Choroid plexus epithelial cell (primary cell): ENCODE results near the gene GPR143.

ENCODE experiments used
- DNase-seq: peaks from one replicate; pipeline ENCODE4 v3.0.0-alpha.2; 2010; ENCODE audit warnings: low read depth
- H3K4me3 ChIP-seq: 2 replicates; pipeline ENCODE4 v1.5.1; 2011; ENCODE audit warnings: low read depth, mild to moderate bottlenecking, control low read depth, low read length, moderate library complexity
- CTCF ChIP-seq: conservative IDR thresholded peaks from 2 replicates; pipeline ENCODE4 v1.5.1; 2011; ENCODE audit warnings: low read depth, mild to moderate bottlenecking, control low read depth, inconsistent platforms, low read length, moderate library complexity

GPR143 gene

DNA sequence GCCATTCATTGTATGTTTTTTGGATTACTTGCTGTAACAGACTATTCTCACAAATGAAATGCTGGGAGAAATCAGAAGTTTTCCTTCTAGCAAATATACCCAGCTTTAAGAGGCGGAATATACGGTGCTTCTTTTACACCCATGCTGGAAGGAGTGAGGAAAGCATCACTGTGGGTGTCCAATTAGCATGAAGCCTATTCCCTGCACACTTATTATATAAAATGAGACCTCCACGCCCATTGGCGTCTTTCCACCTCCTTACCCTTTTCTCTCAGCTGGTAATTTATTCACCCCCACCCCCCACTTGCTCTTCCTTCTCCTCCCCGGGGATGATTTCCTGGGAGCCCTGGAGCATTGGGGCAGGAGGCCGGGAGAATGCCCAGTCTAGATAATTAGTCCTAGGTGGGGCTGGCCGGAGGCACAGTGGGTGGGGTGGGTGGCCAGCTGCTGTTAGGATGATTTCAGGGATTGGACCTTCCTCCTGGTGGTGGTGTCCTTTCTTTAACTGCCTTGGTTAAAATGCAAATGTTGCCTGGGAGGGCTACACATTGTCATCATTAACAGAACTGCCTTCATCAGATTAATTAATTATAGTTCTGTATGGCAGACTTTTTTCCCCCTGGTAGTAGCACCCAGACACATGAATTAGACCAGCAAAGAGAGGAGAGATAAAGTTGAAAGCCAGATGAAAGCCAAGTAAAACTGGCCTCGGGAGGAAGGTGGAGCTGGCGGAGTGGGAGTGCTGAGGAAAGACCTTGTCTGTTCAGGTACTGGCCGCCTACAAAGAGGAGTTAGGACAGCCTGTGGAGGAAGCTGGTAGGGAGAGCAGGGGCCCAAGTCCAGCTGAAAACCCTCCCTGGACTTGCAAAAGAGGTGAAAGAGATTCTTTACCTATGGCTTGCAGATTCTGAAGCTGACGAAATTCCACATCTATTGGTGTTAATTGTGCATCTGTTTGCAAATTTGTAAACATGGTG lies 32.0 kb upstream of the GPR143 start:
- no peak for TF ChIP-seq CTCF
- no peak for DNase-seq
- no peak overlapping the region for H3K4me3 ChIP-seq

DNA sequence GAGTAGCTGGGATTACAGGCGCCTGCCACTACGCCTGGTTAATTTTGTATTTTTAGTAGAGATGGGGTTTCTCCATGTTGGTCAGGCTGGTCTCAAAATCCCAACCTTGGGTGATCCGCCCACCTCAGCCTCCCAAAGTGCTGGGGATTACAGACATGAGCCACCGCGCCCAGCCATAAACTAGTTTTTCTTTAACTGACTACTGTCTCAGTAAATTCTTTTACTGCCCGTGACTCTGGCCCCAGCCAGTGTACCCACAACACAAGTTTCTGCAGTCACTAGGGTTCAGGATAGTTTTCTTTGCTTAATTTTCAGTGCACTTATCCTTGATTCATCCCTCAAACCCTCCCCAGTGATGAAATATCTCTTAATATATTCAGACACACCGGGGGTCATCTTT lies 28.8 kb upstream of the GPR143 start:
- no peak for TF ChIP-seq CTCF
- no peak for DNase-seq
- no peak overlapping the region for H3K4me3 ChIP-seq

- DNase-seq = peak; percentile 33
- no peak overlapping the region for H3K4me3 ChIP-seq
- TF ChIP-seq CTCF = no peak
Measured at GRCh38 chrX:9790866-9791265, 25.2 kb upstream of the GPR143 start.

DNA sequence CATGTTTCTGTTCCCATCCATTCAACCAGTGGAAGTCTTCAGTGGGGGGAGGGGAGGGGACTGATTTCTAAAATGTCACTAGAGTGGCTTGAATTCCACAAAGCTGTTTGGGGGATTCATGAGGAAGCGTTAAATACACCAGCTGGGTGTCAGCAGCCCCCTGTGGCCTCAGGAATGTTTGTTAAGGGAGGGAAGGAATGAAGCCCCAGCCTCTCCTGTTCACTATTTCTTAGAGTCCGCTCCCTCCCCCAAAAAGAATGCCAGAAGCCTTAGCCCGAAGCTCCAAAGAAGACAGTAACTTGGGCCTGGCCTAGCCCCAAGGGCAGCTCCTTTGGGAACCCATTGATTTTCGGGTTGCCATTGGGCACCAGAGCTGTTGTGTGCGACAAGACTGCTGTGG lies 23.9 kb upstream of the GPR143 start:
- no peak for TF ChIP-seq CTCF
- no peak for DNase-seq
- no peak overlapping the region for H3K4me3 ChIP-seq

- H3K4me3 ChIP-seq = no peak overlapping the region
- TF ChIP-seq CTCF = no peak
- DNase-seq = peak; percentile 37
Measured at GRCh38 chrX:9788911-9789310, 23.3 kb upstream of the GPR143 start.

DNA sequence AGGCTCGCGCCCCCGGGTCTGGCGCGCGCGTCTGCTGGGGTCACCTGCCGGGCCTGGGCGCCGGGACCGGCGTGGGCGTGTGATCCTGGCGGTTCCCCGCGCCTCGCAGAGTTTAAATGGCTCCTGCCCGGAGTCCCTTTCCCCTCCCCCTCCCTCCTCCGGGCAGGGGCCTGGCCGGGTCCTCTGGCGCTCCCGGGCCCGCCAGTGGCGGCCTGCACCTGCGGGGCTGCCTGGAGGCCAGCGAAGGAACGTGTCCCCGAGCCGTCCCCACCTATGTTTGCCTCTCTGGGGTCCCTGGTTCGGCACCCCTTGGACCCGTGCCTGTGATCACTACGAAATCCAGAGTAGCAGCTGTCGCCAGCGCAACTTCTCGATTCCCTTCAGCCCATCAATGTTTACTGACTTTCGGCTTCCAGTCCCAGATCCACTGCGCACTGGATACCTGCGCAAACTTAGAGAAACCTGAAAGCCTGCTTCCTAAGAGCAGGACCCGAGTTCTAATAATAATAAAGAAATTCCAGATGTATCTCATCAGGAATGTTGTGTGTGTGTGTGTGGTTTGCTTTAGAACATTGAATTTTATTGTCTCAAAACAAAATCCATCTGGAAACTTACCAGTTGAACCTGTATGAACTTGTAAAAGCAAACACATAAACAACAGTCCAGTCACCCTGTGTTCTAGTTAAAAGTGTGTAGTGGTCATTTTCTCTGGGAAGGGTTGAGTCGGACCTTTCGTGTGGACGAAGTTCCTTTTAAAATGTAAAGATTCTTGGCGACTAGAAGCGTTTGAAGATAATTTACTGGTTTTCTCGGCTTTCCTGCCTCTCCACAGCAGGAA lies 21.4 kb upstream of the GPR143 start:
- peak overlapping the region; percentile 56 for H3K4me3 ChIP-seq
- TF ChIP-seq CTCF = no peak
- DNase-seq = no peak
